H1 (cell line): Measurements from ENCODE around the gene DNAAF8. TPM values are rescaled to one million over a fixed set of nuclear protein-coding genes. Genes with fewer than 3 reads are reported as not detected.

Experiments
- CTCF ChIA-PET: fragments of 300-600 bp; sonication (Branson Sonifier 250); formaldehyde crosslinking; loops from one replicate; lab custom pipeline; 2021; ENCODE audit not compliant: partially characterized antibody; lab: Charles Lee
- POLR2A ChIA-PET: fragments of 300-600 bp; sonication (Branson Sonifier 250); formaldehyde crosslinking; loops from one replicate; lab custom pipeline; 2021; ENCODE audit warnings: inconsistent platforms; ENCODE audit not compliant: partially characterized antibody; lab: Charles Lee
- DNase-seq, 2 experiments: peaks; one replicate each; pipeline versions ENCODE4 v3.0.0 to v3.0.0-alpha.2; 2010 to 2022; ENCODE audit warnings: low spot score in 2 of 2, low read depth in 1 of 2, mixed read lengths in 1 of 2
- FAIRE-seq: peaks from 2 replicates; lab custom pipeline; 2011; peaks lifted over from hg19 to GRCh38; lab: Jason Lieb, UNC
- H2AFZ ChIP-seq: 2 replicates; pipeline ENCODE4 v1.8.1; 2012; ENCODE audit warnings: low read length, inconsistent platforms
- H2AK5ac ChIP-seq: 2 replicates; pipeline ENCODE4 v1.6.1; 2013; ENCODE audit warnings: low read depth, low read length
- H2BK120ac ChIP-seq: replicated peaks from 2 replicates; pipeline ENCODE3; 2013; ENCODE audit warnings: low read depth, low read length, inconsistent platforms
- H2BK12ac ChIP-seq: 2 replicates; pipeline ENCODE4 v1.6.1; 2013; ENCODE audit warnings: low read depth, low read length
- H2BK15ac ChIP-seq: 2 replicates; pipeline ENCODE4 v1.6.1; 2013; ENCODE audit warnings: low read length
- H2BK20ac ChIP-seq: 2 replicates; pipeline ENCODE4 v1.6.1; 2013; ENCODE audit warnings: low read length
- H2BK5ac ChIP-seq: 2 replicates; pipeline ENCODE4 v1.6.1; 2013; ENCODE audit warnings: low read depth, low read length
- H3K14ac ChIP-seq: 2 replicates; pipeline ENCODE4 v1.6.1; 2013; ENCODE audit warnings: inconsistent platforms; ENCODE audit not compliant: insufficient read length
- H3K18ac ChIP-seq: 2 replicates; pipeline ENCODE4 v1.6.1; 2013; ENCODE audit warnings: low read length; ENCODE audit errors: extremely low read depth
- H3K23ac ChIP-seq: 2 replicates; pipeline ENCODE4 v1.6.1; 2013; ENCODE audit warnings: inconsistent platforms; ENCODE audit not compliant: insufficient read length
- H3K23me2 ChIP-seq: 2 replicates; pipeline ENCODE4 v1.6.1; 2013; ENCODE audit warnings: low read depth, low read length
- H3K27ac ChIP-seq: 2 replicates; pipeline ENCODE4 v1.6.1; 2011; ENCODE audit warnings: low read depth, low read length, inconsistent platforms
- H3K27me3 ChIP-seq, 4 experiments: replicated peaks in 1 of 4; 1 replicate in 1 of 4; 2 replicates in 3 of 4; pipeline versions ENCODE4 v1.6.1 to v1.8.1; 2011 to 2013; ENCODE audit warnings: low read length in 3 of 4, mild to moderate bottlenecking in 3 of 4, inconsistent platforms in 2 of 4, mixed read lengths in 2 of 4, moderate library complexity in 1 of 4; ENCODE audit not compliant: control insufficient read depth in 3 of 4, insufficient read depth in 3 of 4; ENCODE audit errors: extremely low read depth in 1 of 4
- H3K36me3 ChIP-seq, 4 experiments: 2 replicates each; pipeline versions ENCODE4 v1.6.1 to v1.8.1; 2011 to 2013; ENCODE audit warnings: mild to moderate bottlenecking in 4 of 4, low read length in 3 of 4, moderate library complexity in 2 of 4, control low read depth in 1 of 4, inconsistent platforms in 1 of 4; ENCODE audit not compliant: insufficient read depth in 4 of 4, control insufficient read depth in 2 of 4
- H3K4ac ChIP-seq: replicated peaks from 2 replicates; pipeline ENCODE3; 2013; ENCODE audit warnings: low read length, low read depth, mixed read lengths, inconsistent platforms; ENCODE audit not compliant: insufficient read length
- H3K4me1 ChIP-seq, 4 experiments: replicated peaks in 1 of 4; 1 replicate in 1 of 4; 2 replicates in 3 of 4; pipeline versions ENCODE4 v1.6.1 to v1.8.1; 2011 to 2013; ENCODE audit warnings: low read length in 3 of 4, inconsistent platforms in 2 of 4, mixed read lengths in 1 of 4; ENCODE audit not compliant: insufficient read depth in 4 of 4, control insufficient read depth in 3 of 4
- H3K4me2 ChIP-seq, 2 experiments: 2 replicates each; pipeline versions ENCODE4 v1.6.1 to v1.8.1; 2011 to 2013; ENCODE audit warnings: low read depth in 2 of 2, low read length in 2 of 2, control low read depth in 1 of 2, inconsistent platforms in 1 of 2, mild to moderate bottlenecking in 1 of 2; ENCODE audit not compliant: insufficient read depth in 1 of 2
- H3K4me3 ChIP-seq, 4 experiments: fragments of 200-600, 300-600 bp in 1 of 4; sonication (generic), shearing (Covaris generic), sonication (Bioruptor Twin) in 1 of 4; 2 replicates each; pipeline versions ENCODE4 v1.5.1 to v1.8.1; 2011 to 2016; ENCODE audit warnings: low read length in 4 of 4, low read depth in 3 of 4, control low read depth in 2 of 4, inconsistent platforms in 2 of 4, mild to moderate bottlenecking in 2 of 4, mixed read lengths in 1 of 4, moderate library complexity in 1 of 4; ENCODE audit not compliant: insufficient read depth in 2 of 4; ENCODE audit errors: extremely low read depth in 1 of 4
- H3K56ac ChIP-seq: replicated peaks from 2 replicates; pipeline ENCODE3; 2013; ENCODE audit warnings: low read depth, mild to moderate bottlenecking, mixed read lengths, low read length, inconsistent platforms; ENCODE audit not compliant: insufficient read length
- H3K79me1 ChIP-seq: 2 replicates; pipeline ENCODE4 v1.6.1; 2013; ENCODE audit warnings: low read depth, low read length, control low read depth
- H3K79me2 ChIP-seq, 2 experiments: 2 replicates each; pipeline versions ENCODE4 v1.6.1 to v1.8.1; 2012 to 2013; ENCODE audit warnings: low read length in 2 of 2, mild to moderate bottlenecking in 2 of 2, inconsistent platforms in 1 of 2; ENCODE audit not compliant: insufficient read depth in 2 of 2, control insufficient read depth in 1 of 2
- H3K9ac ChIP-seq, 4 experiments: replicated peaks in 1 of 4; 1 replicate in 1 of 4; 2 replicates in 3 of 4; pipeline versions ENCODE4 v1.6.1 to v1.8.1; 2011 to 2013; ENCODE audit warnings: low read depth in 3 of 4, low read length in 3 of 4, control low read depth in 2 of 4, mild to moderate bottlenecking in 2 of 4, moderate library complexity in 2 of 4, inconsistent platforms in 1 of 4; ENCODE audit errors: extremely low read depth in 1 of 4
- H3K9me3 ChIP-seq, 2 experiments: 2 replicates each; pipeline versions ENCODE4 v1.6.1 to v1.8.1; 2012 to 2013; ENCODE audit warnings: mild to moderate bottlenecking in 2 of 2, moderate library complexity in 2 of 2, control low read depth in 1 of 2, inconsistent platforms in 1 of 2, low read depth in 1 of 2, low read length in 1 of 2, mixed read lengths in 1 of 2; ENCODE audit not compliant: insufficient read depth in 2 of 2
- H4K20me1 ChIP-seq, 2 experiments: replicated peaks in 1 of 2; 2 replicates each; pipeline versions ENCODE3 to v1.8.1; 2011 to 2013; ENCODE audit warnings: inconsistent platforms in 2 of 2, low read length in 2 of 2, mild to moderate bottlenecking in 1 of 2; ENCODE audit not compliant: insufficient read depth in 2 of 2, control insufficient read depth in 1 of 2
- H4K5ac ChIP-seq: 2 replicates; pipeline ENCODE4 v1.6.1; 2013; ENCODE audit warnings: low read length, low read depth, mixed read lengths, inconsistent platforms; ENCODE audit not compliant: insufficient read length
- H4K8ac ChIP-seq: 2 replicates; pipeline ENCODE4 v1.8.0; 2013; ENCODE audit warnings: mild to moderate bottlenecking, moderate library complexity, low read length, inconsistent platforms; ENCODE audit not compliant: insufficient read depth; ENCODE audit errors: extremely low read depth
- H4K91ac ChIP-seq: replicated peaks from 2 replicates; pipeline ENCODE3; 2013; ENCODE audit warnings: low read length, mixed read lengths, inconsistent platforms; ENCODE audit not compliant: insufficient read length
- ATF3 ChIP-seq: IDR thresholded peaks from 2 replicates; pipeline ENCODE4 v1.6.1; 2011; ENCODE audit warnings: low read depth, mild to moderate bottlenecking, low read length; ENCODE audit not compliant: insufficient read depth
- BACH1 ChIP-seq: IDR thresholded peaks from 2 replicates; pipeline ENCODE4 v1.6.1; 2012; ENCODE audit warnings: low read length, improper control_type of control experiment
- CBX8 ChIP-seq: fragments of 300-800, 300-1000 bp; sonication (generic); IDR thresholded peaks from 2 replicates; pipeline ENCODE4 v1.7.1; 2016; ENCODE audit warnings: low read depth, low read length, borderline replicate concordance
- CHD2 ChIP-seq: IDR thresholded peaks from 2 replicates; pipeline ENCODE4 v1.6.1; 2012; ENCODE audit warnings: low read length, improper control_type of control experiment
- CTBP2 ChIP-seq: IDR thresholded peaks from 2 replicates; pipeline ENCODE4 v1.7.0; 2011; ENCODE audit warnings: borderline replicate concordance, mild to moderate bottlenecking, moderate library complexity, mixed read lengths, low read length; ENCODE audit not compliant: insufficient read depth, insufficient read length
- E2F6 ChIP-seq: IDR thresholded peaks from 2 replicates; pipeline ENCODE4 v1.6.1; 2012; ENCODE audit warnings: inconsistent platforms
- FOSL1 ChIP-seq: IDR thresholded peaks from 2 replicates; pipeline ENCODE4 v1.6.1; 2011; ENCODE audit warnings: mild to moderate bottlenecking, low read depth, low read length, moderate library complexity; ENCODE audit not compliant: insufficient read depth
- JUND ChIP-seq: IDR thresholded peaks from 2 replicates; pipeline ENCODE4 v1.6.1; 2011; ENCODE audit warnings: mild to moderate bottlenecking, improper control_type of control experiment, low read length
- MAFK ChIP-seq: IDR thresholded peaks from 2 replicates; pipeline ENCODE4 v1.6.1; 2012; ENCODE audit warnings: low read depth, mild to moderate bottlenecking, improper control_type of control experiment, low read length
- NANOG ChIP-seq: IDR thresholded peaks from 2 replicates; pipeline ENCODE4 v1.6.1; 2011; ENCODE audit warnings: low read length, low read depth, mild to moderate bottlenecking, inconsistent platforms; ENCODE audit not compliant: insufficient read depth, poor library complexity, severe bottlenecking
- POLR2AphosphoS5 ChIP-seq: IDR thresholded peaks from 2 replicates; pipeline ENCODE4 v1.6.1; 2011; ENCODE audit warnings: low read depth, low read length
- SRF ChIP-seq: IDR thresholded peaks from 2 replicates; pipeline ENCODE4 v1.6.1; 2011; ENCODE audit warnings: mild to moderate bottlenecking, low read depth, low read length, moderate library complexity
- YY1 ChIP-seq: IDR thresholded peaks from 2 replicates; pipeline ENCODE4 v1.6.1; 2011; ENCODE audit warnings: low read depth, mild to moderate bottlenecking, low read length
- WGBS, 2 experiments: shearing (Covaris generic) in 1 of 2; methylation state at CpG; one replicate each; pipeline versions ENCODE4 v1.1.6 to v1.1.7; 2013 to 2015; ENCODE audit warnings: low lambda C conversion rate in 2 of 2, mixed read lengths in 2 of 2, inconsistent platforms in 1 of 2, low coverage in 1 of 2, missing lambda C conversion rate in 1 of 2; ENCODE audit not compliant: insufficient replicate concordance in 2 of 2, insufficient coverage in 1 of 2, insufficient read length in 1 of 2; ENCODE audit errors: extremely low coverage in 1 of 2, missing lambda C conversion rate in 1 of 2; 5-methylcytosine and 5-hydroxymethylcytosine counted together
- polyA plus RNA-seq, 7 experiments: library from polyadenylated mRNA; depleted of rRNA in 3 of 7; stranded (reverse) in 5 of 7; unstranded in 2 of 7; fragments of >200 nt in 5 of 7; fragments of 200-250 nt in 2 of 7; gene quantifications; 1 replicate in 5 of 7; 2 replicates in 1 of 7; 4 replicates in 1 of 7; pipeline versions ENCODE4 v1.2.1 to v1.2.3, GENCODE V29; 2011 to 2013; ENCODE audit warnings: missing spikeins in 2 of 7, mixed read lengths in 2 of 7
- total RNA-seq: library from RNA; stranded (reverse); fragmentation: NEBNext Ultra II Directional; extraction: Animal tissue kit (Norgen Biotek cat#: 25700); gene quantifications from 2 replicates; pipeline ENCODE4 v1.2.1, GENCODE V29; 2021

DNAAF8 gene
- total and polyA plus RNA-seq, 2 of the 8 experiments (the other 6 are each of a cell fraction or from before 2014, with no cell fraction given) = 0.39 TPM; not detected in 1

GRCh38 chr16:4772351-4772750 lies 38.0 kb downstream of the DNAAF8 start:
- Histone ChIP-seq H3K9ac (no peak overlapping the region), H3K4me2 (no peak overlapping the region), H4K20me1 (no peaks in the 10 kb centered on the region), H3K56ac (no peak overlapping the region), H3K79me1 (no peaks in the 10 kb centered on the region), H2BK20ac (no peak overlapping the region), H3K23me2 (peaks cover 9% of the 10 kb centered on the region), H2BK12ac (no peak overlapping the region), H4K5ac (no peak overlapping the region), H3K27ac (no peak overlapping the region), H3K23ac (no peak overlapping the region), H2AK5ac (no peak overlapping the region), H3K18ac (no peak overlapping the region), H4K8ac (no peak overlapping the region), H2BK5ac (no peak overlapping the region), H3K14ac (no peak overlapping the region), H3K4me3 (no peak overlapping the region), H2BK120ac (no peak overlapping the region), H2AFZ (no peak overlapping the region), H3K9me3 (no peaks in the 10 kb centered on the region), H3K4ac (no peak overlapping the region), H3K4me1 (peaks cover 0 to 3% (median 1%) of the 10 kb centered on the region in 4 experiments; a peak in 2 of 7 replicates), H3K27me3 (no peaks in the 10 kb centered on the region), H4K91ac (no peak overlapping the region), H3K79me2 (no peaks in the 10 kb centered on the region), H3K36me3 (no peaks in the 10 kb centered on the region), H2BK15ac (no peak overlapping the region)
- POLR2A ChIA-PET = interaction anchor here (0.7 to 0.8 kb wide), 2 partner anchors 12 to 18 kb away, joined by 3 read pairs; no protein-coding TSS in a partner anchor
- DNase-seq (no peak), FAIRE-seq (no peak)
- CTCF ChIA-PET = interaction anchor here (0.6 to 0.8 kb wide), 2 partner anchors 17 to 186 kb away, joined by 3 read pairs; no protein-coding TSS in a partner anchor
- WGBS, 2 experiments = 89% methylated on average over 5 of the region's 5 CpGs; no CpG with 5 or more reads in 1 of the 2 experiments
- TF ChIP-seq CTBP2 = no peak
- TF ChIP-seq NANOG = no peak
- TF ChIP-seq E2F6 = no peak
- TF ChIP-seq FOSL1 = no peak
- no peak for TF ChIP-seq SRF
- TF ChIP-seq CHD2 = no peak
- TF ChIP-seq YY1 = no peak
- TF ChIP-seq ATF3 = no peak
- no peak for TF ChIP-seq POLR2AphosphoS5
- no peak for TF ChIP-seq CBX8
- no peak for TF ChIP-seq BACH1
- TF ChIP-seq MAFK = no peak
- TF ChIP-seq JUND = no peak
